DND-41 (cell line): ENCODE measurements around the gene KDM6A.

Experiments
- ATAC-seq: fragments of 200-7000 bp; cut with Tn5 transposase; 3 replicates; pipeline ENCODE4 v1.9.1; 2021; ENCODE audit warnings: low read depth; ENCODE audit not compliant: insufficient read depth
- DNase-seq: peaks from one replicate; pipeline ENCODE4 v3.0.0-alpha.2; 2020
- H2AFZ ChIP-seq: 2 replicates; pipeline ENCODE4 v1.6.0; 2012; ENCODE audit warnings: low read depth, low read length
- H3K27ac ChIP-seq: 2 replicates; pipeline ENCODE4 v1.5.1; 2012; ENCODE audit warnings: low read length, inconsistent platforms
- H3K27me3 ChIP-seq: fragments of 200-600 bp; sonication (generic); 2 replicates; pipeline ENCODE4 v1.6.0; 2012; ENCODE audit warnings: low read length, mild to moderate bottlenecking, inconsistent platforms; ENCODE audit not compliant: insufficient read depth, poor library complexity
- H3K36me3 ChIP-seq: 2 replicates; pipeline ENCODE4 v1.5.1; 2012; ENCODE audit warnings: low read length, inconsistent platforms; ENCODE audit not compliant: insufficient read depth
- H3K4me1 ChIP-seq: 2 replicates; pipeline ENCODE4 v1.5.1; 2012; ENCODE audit warnings: mild to moderate bottlenecking, low read length; ENCODE audit not compliant: insufficient read depth
- H3K4me2 ChIP-seq: 2 replicates; pipeline ENCODE4 v1.6.0; 2012; ENCODE audit warnings: mild to moderate bottlenecking, moderate library complexity, low read length, inconsistent platforms; ENCODE audit not compliant: insufficient read depth
- H3K4me3 ChIP-seq, 2 experiments: fragments of 200-600 bp in 1 of 2; shearing (Covaris generic) in 1 of 2; 2 replicates each; pipeline ENCODE4 v1.5.1; 2012 to 2016; ENCODE audit warnings: inconsistent platforms in 2 of 2, low read length in 2 of 2, mild to moderate bottlenecking in 2 of 2, low read depth in 1 of 2, moderate library complexity in 1 of 2
- H3K79me2 ChIP-seq: 2 replicates; pipeline ENCODE4 v1.6.0; 2012; ENCODE audit warnings: low read length, inconsistent platforms; ENCODE audit not compliant: insufficient read depth
- H3K9ac ChIP-seq: 2 replicates; pipeline ENCODE4 v1.6.0; 2012; ENCODE audit warnings: low read depth, mild to moderate bottlenecking, inconsistent platforms, low read length, moderate library complexity
- H3K9me3 ChIP-seq: 2 replicates; pipeline ENCODE4 v1.5.1; 2012; ENCODE audit warnings: low read length, moderate library complexity, mild to moderate bottlenecking, inconsistent platforms; ENCODE audit not compliant: insufficient read depth, severe bottlenecking
- H4K20me1 ChIP-seq: 2 replicates; pipeline ENCODE4 v1.6.0; 2012; ENCODE audit warnings: low read length; ENCODE audit not compliant: insufficient read depth
- EZH2 ChIP-seq: IDR thresholded peaks from 3 replicates; pipeline ENCODE4 v1.6.1; 2012; ENCODE audit warnings: borderline replicate concordance, low read depth, mild to moderate bottlenecking, moderate library complexity, low read length, inconsistent platforms; ENCODE audit not compliant: severe bottlenecking
- TF ChIP-seq, protein P1 (sequence below): IDR thresholded peaks from 2 replicates; pipeline ENCODE4 v1.5.1; 2012; ENCODE audit warnings: borderline replicate concordance, low read length, moderate library complexity, mild to moderate bottlenecking; ENCODE audit not compliant: poor library complexity, severe bottlenecking; ENCODE audit errors: extremely low read depth

Gene KDM6A

DNA sequence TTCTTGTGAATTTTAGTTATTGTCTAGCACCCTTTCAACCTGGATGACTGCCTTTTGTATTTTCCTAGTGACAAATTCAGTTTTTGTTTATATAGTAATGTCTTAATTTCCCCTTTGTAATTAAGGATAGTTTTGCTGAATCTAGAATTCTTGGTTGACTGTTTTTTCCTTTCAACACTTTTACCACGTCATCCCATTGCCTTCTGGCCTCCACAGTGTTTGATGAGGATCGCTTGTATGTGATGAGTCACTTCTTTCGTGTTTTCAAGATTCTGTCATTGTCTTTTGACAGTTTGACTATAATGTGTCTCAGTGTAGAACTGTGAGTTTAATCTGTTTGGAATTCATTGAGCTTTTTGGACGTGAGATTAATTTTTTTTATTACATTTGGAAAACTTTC, 30.1 kb downstream of the KDM6A start:
- DNase-seq = no peak
- H3K9ac ChIP-seq = no peak overlapping the region

DNA sequence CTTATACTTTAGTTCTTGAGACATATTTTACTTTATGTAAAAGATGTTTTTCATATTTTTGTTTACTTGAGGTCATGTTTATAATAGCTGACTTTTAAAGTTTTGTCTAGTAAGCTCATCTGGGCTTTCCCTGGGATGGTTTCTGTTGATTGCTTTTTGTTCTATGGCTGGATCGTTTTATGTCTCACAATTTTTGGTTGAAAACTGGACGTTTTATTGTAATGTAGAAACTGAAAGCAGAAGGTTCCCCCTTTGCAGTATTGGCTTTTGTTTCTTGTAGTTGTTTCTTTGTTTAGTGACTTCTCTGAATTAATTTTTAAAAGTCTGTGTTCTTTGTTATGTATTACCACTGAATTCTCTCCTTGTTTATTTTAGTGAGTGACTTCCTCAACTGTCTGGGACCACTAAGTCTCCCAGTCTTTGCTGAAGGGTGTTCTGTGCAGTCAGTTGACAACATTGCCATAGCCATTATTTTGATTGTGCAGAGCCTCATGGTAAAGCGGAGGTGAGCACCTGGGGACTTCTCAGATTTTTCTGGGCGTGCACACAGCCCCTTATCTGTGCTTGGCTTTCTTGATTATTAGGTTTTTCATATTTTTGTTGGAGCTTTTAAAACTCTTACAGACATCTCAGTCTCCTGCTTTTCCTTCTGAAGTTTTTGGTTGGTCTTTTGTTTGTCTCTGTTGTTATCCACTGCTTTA, 31.0 kb downstream of the KDM6A start:
- Histone ChIP-seq H3K9ac (no peak overlapping the region), H3K4me2 (no peak overlapping the region), H3K4me1 (no peaks in the 10 kb centered on the region), H3K4me3 (no peak overlapping the region), H3K36me3 (no peaks in the 10 kb centered on the region), H3K79me2 (peaks cover 100% of the 10 kb centered on the region), H4K20me1 (peaks cover 12% of the 10 kb centered on the region), H3K9me3 (no peaks in the 10 kb centered on the region), H2AFZ (no peak overlapping the region), H3K27ac (no peak overlapping the region), H3K27me3 (no peaks in the 10 kb centered on the region)
- DNase-seq (no peak), ATAC-seq (no peak)
- TF ChIP-seq, protein P1, sequence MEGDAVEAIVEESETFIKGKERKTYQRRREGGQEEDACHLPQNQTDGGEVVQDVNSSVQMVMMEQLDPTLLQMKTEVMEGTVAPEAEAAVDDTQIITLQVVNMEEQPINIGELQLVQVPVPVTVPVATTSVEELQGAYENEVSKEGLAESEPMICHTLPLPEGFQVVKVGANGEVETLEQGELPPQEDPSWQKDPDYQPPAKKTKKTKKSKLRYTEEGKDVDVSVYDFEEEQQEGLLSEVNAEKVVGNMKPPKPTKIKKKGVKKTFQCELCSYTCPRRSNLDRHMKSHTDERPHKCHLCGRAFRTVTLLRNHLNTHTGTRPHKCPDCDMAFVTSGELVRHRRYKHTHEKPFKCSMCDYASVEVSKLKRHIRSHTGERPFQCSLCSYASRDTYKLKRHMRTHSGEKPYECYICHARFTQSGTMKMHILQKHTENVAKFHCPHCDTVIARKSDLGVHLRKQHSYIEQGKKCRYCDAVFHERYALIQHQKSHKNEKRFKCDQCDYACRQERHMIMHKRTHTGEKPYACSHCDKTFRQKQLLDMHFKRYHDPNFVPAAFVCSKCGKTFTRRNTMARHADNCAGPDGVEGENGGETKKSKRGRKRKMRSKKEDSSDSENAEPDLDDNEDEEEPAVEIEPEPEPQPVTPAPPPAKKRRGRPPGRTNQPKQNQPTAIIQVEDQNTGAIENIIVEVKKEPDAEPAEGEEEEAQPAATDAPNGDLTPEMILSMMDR = no peak
- TF ChIP-seq EZH2 = no peak

More for the DNA sequence above, 30.1 kb downstream of the KDM6A start:
- H3K4me2 ChIP-seq = no peak overlapping the region
- H3K27me3 ChIP-seq = no peaks in the 10 kb centered on the region
- H3K9me3 ChIP-seq = no peaks in the 10 kb centered on the region
- no peak overlapping the region for H3K27ac ChIP-seq
- no peaks in the 10 kb centered on the region for H3K4me1 ChIP-seq
- no peak for ATAC-seq
- no peak overlapping the region for H2AFZ ChIP-seq
- no peak overlapping the region for H3K4me3 ChIP-seq
- TF ChIP-seq, protein P1 = no peak
- TF ChIP-seq EZH2 = no peak
- H4K20me1 ChIP-seq = peaks cover 20% of the 10 kb centered on the region
- no peaks in the 10 kb centered on the region for H3K36me3 ChIP-seq
- peaks cover 100% of the 10 kb centered on the region for H3K79me2 ChIP-seq

DNA sequence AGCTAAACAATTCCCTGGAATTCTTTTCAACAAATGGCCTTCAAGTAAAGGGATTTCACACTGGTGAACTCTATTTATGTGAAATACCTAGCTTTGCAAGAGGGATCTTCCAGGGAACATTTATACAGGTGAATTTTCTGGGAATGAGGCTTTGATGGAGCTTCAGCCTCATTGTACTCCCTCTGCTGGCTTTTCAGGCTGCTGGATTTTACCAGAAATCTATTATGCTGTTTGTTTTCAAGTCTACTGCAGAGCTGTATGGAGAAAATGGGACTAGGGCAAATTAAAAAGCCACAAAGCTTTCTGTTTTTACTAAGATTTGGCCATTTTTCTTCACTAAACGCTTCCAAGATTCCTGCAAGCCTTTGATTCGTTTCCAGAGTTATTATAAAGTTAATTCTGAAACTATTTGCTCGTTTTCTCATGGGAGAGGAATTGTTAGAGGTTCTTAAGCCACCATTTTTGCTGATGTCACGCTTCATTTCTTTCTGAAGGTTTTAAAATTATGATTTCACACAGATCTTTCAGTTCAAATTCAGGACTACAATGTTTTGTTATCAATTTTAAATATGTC, 31.6 kb downstream of the KDM6A start:
- Histone ChIP-seq H4K20me1 (peaks cover 9% of the 10 kb centered on the region; the same call in 1 of the 2 replicates), H3K9ac (no peak overlapping the region), H3K4me2 (no peak overlapping the region), H3K4me1 (no peaks in the 10 kb centered on the region), H3K4me3 (no peak overlapping the region), H3K27ac (no peak overlapping the region), H3K27me3 (no peaks in the 10 kb centered on the region), H3K9me3 (no peaks in the 10 kb centered on the region), H3K36me3 (no peaks in the 10 kb centered on the region), H3K79me2 (peaks cover 100% of the 10 kb centered on the region), H2AFZ (no peak overlapping the region)
- ATAC-seq = no peak
- no peak for DNase-seq
- TF ChIP-seq, protein P1 = no peak
- TF ChIP-seq EZH2 = no peak
